ENCODE measurements around the gene ETNK2. TPM values are rescaled to one million over a fixed set of nuclear protein-coding genes. Genes with fewer than 3 reads are reported as not detected.

ETNK2 gene
- total and polyA plus RNA-seq, 2 of the 13 experiments (the other 11 are each of a cell fraction or from before 2014, with no cell fraction given), result 15.5 to 42.8 TPM

DNA sequence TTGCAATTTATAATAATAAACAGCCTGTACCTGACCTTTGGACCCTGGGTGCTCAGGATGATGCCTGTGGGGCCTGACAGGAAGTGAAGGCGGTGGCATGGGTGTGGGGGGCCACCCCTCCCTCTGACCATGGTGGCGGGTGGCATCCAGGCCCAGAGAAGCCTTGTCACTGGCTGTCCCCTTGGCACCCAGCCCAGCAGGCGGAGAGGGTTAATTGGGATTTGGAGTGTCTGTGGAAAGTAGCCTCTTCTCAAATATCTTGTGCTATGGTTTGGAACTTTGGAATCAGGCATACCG lies 58.5 kb downstream of the ETNK2 start (continued):
- TF ChIP-seq, protein P1, sequence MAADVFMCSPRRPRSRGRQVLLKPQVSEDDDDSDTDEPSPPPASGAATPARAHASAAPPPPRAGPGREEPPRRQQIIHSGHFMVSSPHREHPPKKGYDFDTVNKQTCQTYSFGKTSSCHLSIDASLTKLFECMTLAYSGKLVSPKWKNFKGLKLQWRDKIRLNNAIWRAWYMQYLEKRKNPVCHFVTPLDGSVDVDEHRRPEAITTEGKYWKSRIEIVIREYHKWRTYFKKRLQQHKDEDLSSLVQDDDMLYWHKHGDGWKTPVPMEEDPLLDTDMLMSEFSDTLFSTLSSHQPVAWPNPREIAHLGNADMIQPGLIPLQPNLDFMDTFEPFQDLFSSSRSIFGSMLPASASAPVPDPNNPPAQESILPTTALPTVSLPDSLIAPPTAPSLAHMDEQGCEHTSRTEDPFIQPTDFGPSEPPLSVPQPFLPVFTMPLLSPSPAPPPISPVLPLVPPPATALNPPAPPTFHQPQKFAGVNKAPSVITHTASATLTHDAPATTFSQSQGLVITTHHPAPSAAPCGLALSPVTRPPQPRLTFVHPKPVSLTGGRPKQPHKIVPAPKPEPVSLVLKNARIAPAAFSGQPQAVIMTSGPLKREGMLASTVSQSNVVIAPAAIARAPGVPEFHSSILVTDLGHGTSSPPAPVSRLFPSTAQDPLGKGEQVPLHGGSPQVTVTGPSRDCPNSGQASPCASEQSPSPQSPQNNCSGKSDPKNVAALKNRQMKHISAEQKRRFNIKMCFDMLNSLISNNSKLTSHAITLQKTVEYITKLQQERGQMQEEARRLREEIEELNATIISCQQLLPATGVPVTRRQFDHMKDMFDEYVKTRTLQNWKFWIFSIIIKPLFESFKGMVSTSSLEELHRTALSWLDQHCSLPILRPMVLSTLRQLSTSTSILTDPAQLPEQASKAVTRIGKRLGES (CRISPR knock-in tag; IDR thresholded peaks at IDR 0.05; ENCODE audit: borderline replicate concordance), result no peak
- TF ChIP-seq ZNF766 (CRISPR knock-in tag; IDR thresholded peaks at IDR 0.05; ENCODE audit: borderline replicate concordance) (no peak), ZNF781 (CRISPR knock-in tag; IDR thresholded peaks at IDR 0.05; ENCODE audit: borderline replicate concordance, not compliant biosample characterization) (no peak), STAT5B (CRISPR knock-in tag; IDR thresholded peaks at IDR 0.05) (no peak), ZBTB39 (CRISPR knock-in tag; IDR thresholded peaks at IDR 0.05) (no peak), IKZF1 (IDR thresholded peaks at IDR 0.05) (no peak), AKAP8 (CRISPR knock-in tag; IDR thresholded peaks at IDR 0.05) (no peak), ATF7 (IDR thresholded peaks at IDR 0.05) (no peak), ATF7 (CRISPR knock-in tag; IDR thresholded peaks at IDR 0.05) (no peak), ZNF577 (CRISPR knock-in tag; IDR thresholded peaks at IDR 0.05; ENCODE audit: borderline replicate concordance, low read depth) (no peak), JUND (CRISPR knock-in tag; IDR thresholded peaks at IDR 0.05) (no peak), ZNF782 (CRISPR knock-in tag; IDR thresholded peaks at IDR 0.05; ENCODE audit: borderline replicate concordance) (no peak)
- TF ChIP-seq, protein P2, sequence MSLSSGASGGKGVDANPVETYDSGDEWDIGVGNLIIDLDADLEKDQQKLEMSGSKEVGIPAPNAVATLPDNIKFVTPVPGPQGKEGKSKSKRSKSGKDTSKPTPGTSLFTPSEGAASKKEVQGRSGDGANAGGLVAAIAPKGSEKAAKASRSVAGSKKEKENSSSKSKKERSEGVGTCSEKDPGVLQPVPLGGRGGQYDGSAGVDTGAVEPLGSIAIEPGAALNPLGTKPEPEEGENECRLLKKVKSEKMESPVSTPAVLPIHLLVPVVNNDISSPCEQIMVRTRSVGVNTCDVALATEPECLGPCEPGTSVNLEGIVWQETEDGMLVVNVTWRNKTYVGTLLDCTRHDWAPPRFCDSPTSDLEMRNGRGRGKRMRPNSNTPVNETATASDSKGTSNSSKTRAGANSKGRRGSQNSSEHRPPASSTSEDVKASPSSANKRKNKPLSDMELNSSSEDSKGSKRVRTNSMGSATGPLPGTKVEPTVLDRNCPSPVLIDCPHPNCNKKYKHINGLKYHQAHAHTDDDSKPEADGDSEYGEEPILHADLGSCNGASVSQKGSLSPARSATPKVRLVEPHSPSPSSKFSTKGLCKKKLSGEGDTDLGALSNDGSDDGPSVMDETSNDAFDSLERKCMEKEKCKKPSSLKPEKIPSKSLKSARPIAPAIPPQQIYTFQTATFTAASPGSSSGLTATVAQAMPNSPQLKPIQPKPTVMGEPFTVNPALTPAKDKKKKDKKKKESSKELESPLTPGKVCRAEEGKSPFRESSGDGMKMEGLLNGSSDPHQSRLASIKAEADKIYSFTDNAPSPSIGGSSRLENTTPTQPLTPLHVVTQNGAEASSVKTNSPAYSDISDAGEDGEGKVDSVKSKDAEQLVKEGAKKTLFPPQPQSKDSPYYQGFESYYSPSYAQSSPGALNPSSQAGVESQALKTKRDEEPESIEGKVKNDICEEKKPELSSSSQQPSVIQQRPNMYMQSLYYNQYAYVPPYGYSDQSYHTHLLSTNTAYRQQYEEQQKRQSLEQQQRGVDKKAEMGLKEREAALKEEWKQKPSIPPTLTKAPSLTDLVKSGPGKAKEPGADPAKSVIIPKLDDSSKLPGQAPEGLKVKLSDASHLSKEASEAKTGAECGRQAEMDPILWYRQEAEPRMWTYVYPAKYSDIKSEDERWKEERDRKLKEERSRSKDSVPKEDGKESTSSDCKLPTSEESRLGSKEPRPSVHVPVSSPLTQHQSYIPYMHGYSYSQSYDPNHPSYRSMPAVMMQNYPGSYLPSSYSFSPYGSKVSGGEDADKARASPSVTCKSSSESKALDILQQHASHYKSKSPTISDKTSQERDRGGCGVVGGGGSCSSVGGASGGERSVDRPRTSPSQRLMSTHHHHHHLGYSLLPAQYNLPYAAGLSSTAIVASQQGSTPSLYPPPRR (CRISPR knock-in tag; IDR thresholded peaks at IDR 0.05; ENCODE audit: borderline replicate concordance), result no peak
- TF ChIP-seq, protein P3, sequence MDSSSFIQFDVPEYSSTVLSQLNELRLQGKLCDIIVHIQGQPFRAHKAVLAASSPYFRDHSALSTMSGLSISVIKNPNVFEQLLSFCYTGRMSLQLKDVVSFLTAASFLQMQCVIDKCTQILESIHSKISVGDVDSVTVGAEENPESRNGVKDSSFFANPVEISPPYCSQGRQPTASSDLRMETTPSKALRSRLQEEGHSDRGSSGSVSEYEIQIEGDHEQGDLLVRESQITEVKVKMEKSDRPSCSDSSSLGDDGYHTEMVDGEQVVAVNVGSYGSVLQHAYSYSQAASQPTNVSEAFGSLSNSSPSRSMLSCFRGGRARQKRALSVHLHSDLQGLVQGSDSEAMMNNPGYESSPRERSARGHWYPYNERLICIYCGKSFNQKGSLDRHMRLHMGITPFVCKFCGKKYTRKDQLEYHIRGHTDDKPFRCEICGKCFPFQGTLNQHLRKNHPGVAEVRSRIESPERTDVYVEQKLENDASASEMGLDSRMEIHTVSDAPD (CRISPR knock-in tag; IDR thresholded peaks at IDR 0.05), result no peak
- TF ChIP-seq, protein P4, sequence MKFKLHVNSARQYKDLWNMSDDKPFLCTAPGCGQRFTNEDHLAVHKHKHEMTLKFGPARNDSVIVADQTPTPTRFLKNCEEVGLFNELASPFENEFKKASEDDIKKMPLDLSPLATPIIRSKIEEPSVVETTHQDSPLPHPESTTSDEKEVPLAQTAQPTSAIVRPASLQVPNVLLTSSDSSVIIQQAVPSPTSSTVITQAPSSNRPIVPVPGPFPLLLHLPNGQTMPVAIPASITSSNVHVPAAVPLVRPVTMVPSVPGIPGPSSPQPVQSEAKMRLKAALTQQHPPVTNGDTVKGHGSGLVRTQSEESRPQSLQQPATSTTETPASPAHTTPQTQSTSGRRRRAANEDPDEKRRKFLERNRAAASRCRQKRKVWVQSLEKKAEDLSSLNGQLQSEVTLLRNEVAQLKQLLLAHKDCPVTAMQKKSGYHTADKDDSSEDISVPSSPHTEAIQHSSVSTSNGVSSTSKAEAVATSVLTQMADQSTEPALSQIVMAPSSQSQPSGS (CRISPR knock-in tag; IDR thresholded peaks at IDR 0.05), result peak; percentile 29; the same call in 1 of the 2 replicates
- TF ChIP-seq, protein P5, sequence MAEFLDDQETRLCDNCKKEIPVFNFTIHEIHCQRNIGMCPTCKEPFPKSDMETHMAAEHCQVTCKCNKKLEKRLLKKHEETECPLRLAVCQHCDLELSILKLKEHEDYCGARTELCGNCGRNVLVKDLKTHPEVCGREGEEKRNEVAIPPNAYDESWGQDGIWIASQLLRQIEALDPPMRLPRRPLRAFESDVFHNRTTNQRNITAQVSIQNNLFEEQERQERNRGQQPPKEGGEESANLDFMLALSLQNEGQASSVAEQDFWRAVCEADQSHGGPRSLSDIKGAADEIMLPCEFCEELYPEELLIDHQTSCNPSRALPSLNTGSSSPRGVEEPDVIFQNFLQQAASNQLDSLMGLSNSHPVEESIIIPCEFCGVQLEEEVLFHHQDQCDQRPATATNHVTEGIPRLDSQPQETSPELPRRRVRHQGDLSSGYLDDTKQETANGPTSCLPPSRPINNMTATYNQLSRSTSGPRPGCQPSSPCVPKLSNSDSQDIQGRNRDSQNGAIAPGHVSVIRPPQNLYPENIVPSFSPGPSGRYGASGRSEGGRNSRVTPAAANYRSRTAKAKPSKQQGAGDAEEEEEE (CRISPR knock-in tag; IDR thresholded peaks at IDR 0.05; ENCODE audit: borderline replicate concordance), result no peak
